Measurements from ENCODE around the gene HOXB6.

The HOXB6 gene

GRCh38 chr17:48609033-48609432 lies 4.2 kb upstream of the HOXB6 start:
- DNase-seq = no peak

GRCh38 chr17:48608494-48608834 lies 3.7 kb upstream of the HOXB6 start:
- no peak for DNase-seq

- DNase-seq = no peak
Measured at GRCh38 chr17:48606892-48607614, 2.3 kb upstream of the HOXB6 start.

- DNase-seq = peak; percentile 73
Measured at GRCh38 chr17:48605991-48606891, 1.5 kb upstream of the HOXB6 start.

GRCh38 chr17:48605409-48605919 lies 678 bp upstream of the HOXB6 start:
- no peak for DNase-seq

- no peak for DNase-seq
Measured at GRCh38 chr17:48603959-48604769, 622 bp downstream of the HOXB6 start.

GRCh38 chr17:48601539-48602425 lies 3.0 kb downstream of the HOXB6 start:
- DNase-seq = no peak

GRCh38 chr17:48601207-48601538 lies 3.6 kb downstream of the HOXB6 start:
- DNase-seq = no peak

GRCh38 chr17:48600244-48601098 lies 4.3 kb downstream of the HOXB6 start:
- no peak for DNase-seq

- DNase-seq = no peak
Measured at GRCh38 chr17:48599354-48599753, 5.4 kb downstream of the HOXB6 start.

GRCh38 chr17:48598736-48599135 lies 6.0 kb downstream of the HOXB6 start:
- DNase-seq = no peak

- DNase-seq = peak; percentile 48
Measured at GRCh38 chr17:48597778-48598631, 6.8 kb downstream of the HOXB6 start.

- no peak for DNase-seq
Measured at GRCh38 chr17:48597528-48597777, 7.3 kb downstream of the HOXB6 start.

- no peak for DNase-seq
Measured at GRCh38 chr17:48596735-48597527, 7.9 kb downstream of the HOXB6 start.

- DNase-seq = no peak
Measured at GRCh38 chr17:48596000-48596734, 8.6 kb downstream of the HOXB6 start.

- no peak for DNase-seq
Measured at GRCh38 chr17:48595278-48595999, 9.3 kb downstream of the HOXB6 start.

GRCh38 chr17:48594538-48595277 lies 10.1 kb downstream of the HOXB6 start:
- no peak for DNase-seq
